ENCODE measurements around the gene TRIM65. TPM values are rescaled to one million over a fixed set of nuclear protein-coding genes. Genes with fewer than 3 reads are reported as not detected.
"Not testable (repeated sequence)": the region's sequence is repeated elsewhere in the genome, so short reads cannot be mapped to it uniquely, and the experiment has no call there.

The TRIM65 gene
- total RNA-seq, 2 donors from 2014 or later, result 27.5 to 28.1 TPM

- no peaks in the 10 kb centered on the region for H3K36me3 ChIP-seq
- 14% methylated on average over 8 of the region's 8 CpGs for WGBS
- H3K4me1 ChIP-seq (replicated peaks), result no peaks in the 10 kb centered on the region
- no peak overlapping the region for H3K4me3 ChIP-seq
- peak overlapping the region in 1 of 2 donors; percentile 27 for H3K27ac ChIP-seq
- DNase-seq (ENCODE audit: low spot score), result no peak
- H3K9me3 ChIP-seq, result no peaks in the 10 kb centered on the region
- H3K27me3 ChIP-seq (replicated peaks; ENCODE audit: insufficient read depth), result no peaks in the 10 kb centered on the region
- TF ChIP-seq POLR2A (IDR thresholded peaks at IDR 0.05), result no peak
- TF ChIP-seq POLR2AphosphoS5 (IDR thresholded peaks at IDR 0.05), result peak; percentile 32
- intact Hi-C loops (cut with DNase I), result no loop called here
These were observed 32.3 kb downstream of the TRIM65 start for GRCh38 chr17:75864448-75864871.

DNA sequence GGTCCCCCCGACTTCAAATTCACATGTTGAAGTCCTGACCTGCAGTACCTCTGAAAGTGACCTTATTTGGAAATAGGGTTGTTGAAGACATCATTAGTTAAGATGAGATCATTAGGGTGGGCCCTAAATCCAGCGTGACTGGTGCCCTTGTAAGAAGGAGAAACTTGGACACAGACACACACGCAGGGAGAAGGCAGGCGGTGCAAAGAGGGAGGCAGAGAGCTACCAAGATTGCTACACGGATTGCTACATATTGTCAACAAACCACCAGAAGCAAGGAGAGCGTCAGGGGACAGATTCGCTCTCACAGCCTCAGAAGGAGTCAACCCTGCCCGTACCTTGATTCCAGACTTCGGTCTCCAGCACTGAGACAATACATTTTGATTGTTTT is 34.8 kb downstream of the TRIM65 start:
- Histone ChIP-seq H3K9me3 (no peaks in the 10 kb centered on the region), H3K27ac (no peak overlapping the region), H3K4me1 (replicated peaks) (no peaks in the 10 kb centered on the region), H3K4me3 (no peak overlapping the region), H3K36me3 (no peaks in the 10 kb centered on the region), H3K27me3 (replicated peaks; ENCODE audit: insufficient read depth) (no peaks in the 10 kb centered on the region)
- TF ChIP-seq, protein P1, sequence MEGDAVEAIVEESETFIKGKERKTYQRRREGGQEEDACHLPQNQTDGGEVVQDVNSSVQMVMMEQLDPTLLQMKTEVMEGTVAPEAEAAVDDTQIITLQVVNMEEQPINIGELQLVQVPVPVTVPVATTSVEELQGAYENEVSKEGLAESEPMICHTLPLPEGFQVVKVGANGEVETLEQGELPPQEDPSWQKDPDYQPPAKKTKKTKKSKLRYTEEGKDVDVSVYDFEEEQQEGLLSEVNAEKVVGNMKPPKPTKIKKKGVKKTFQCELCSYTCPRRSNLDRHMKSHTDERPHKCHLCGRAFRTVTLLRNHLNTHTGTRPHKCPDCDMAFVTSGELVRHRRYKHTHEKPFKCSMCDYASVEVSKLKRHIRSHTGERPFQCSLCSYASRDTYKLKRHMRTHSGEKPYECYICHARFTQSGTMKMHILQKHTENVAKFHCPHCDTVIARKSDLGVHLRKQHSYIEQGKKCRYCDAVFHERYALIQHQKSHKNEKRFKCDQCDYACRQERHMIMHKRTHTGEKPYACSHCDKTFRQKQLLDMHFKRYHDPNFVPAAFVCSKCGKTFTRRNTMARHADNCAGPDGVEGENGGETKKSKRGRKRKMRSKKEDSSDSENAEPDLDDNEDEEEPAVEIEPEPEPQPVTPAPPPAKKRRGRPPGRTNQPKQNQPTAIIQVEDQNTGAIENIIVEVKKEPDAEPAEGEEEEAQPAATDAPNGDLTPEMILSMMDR (IDR thresholded peaks at IDR 0.05), result no peak
- TF ChIP-seq POLR2AphosphoS5 (IDR thresholded peaks at IDR 0.05) (no peak), POLR2A (IDR thresholded peaks at IDR 0.05) (no peak)
- intact Hi-C loops (cut with DNase I), result no loop called here
- 79% methylated on average over 9 of the region's 9 CpGs for WGBS
- DNase-seq (ENCODE audit: low spot score), result no peak

GRCh38 chr17:75859358-75859757 is 37.4 kb downstream of the TRIM65 start:
- intact Hi-C loops (cut with DNase I); H3K9me3 ChIP-seq; H3K4me1 ChIP-seq (replicated peaks); H3K36me3 ChIP-seq; H3K4me3 ChIP-seq; DNase-seq (ENCODE audit: low spot score); H3K27me3 ChIP-seq (replicated peaks; ENCODE audit: insufficient read depth): not testable (repeated sequence)
- 90% methylated on average over 10 of the region's 10 CpGs for WGBS
- peak overlapping the region in 1 of 2 donors; percentile 20 for H3K27ac ChIP-seq

- 2% methylated on average over 24 of the region's 24 CpGs for WGBS
- Histone ChIP-seq H3K4me1 (replicated peaks) (peaks cover 8% of the 10 kb centered on the region), H3K36me3 (peaks cover 0 to under 1% of the 10 kb centered on the region in 2 donors), H3K27me3 (replicated peaks; ENCODE audit: insufficient read depth) (no peaks in the 10 kb centered on the region), H3K27ac (peak overlapping the region; percentile 98), H3K9me3 (no peaks in the 10 kb centered on the region), H3K4me3 (peak overlapping the region; percentile 72 to 89)
- intact Hi-C loops (cut with DNase I), result loop anchor here (2.0 kb wide), 1 partner anchor 41 kb away; the partner anchor contains the start of gene TRIM65
- DNase-seq (ENCODE audit: low spot score), result no peak
- TF ChIP-seq POLR2AphosphoS5 (IDR thresholded peaks at IDR 0.05) (no peak), POLR2A (IDR thresholded peaks at IDR 0.05) (no peak)
- TF ChIP-seq, protein P1 (IDR thresholded peaks at IDR 0.05), result no peak
These were observed 40.5 kb downstream of the TRIM65 start for GRCh38 chr17:75856062-75856756.

DNA sequence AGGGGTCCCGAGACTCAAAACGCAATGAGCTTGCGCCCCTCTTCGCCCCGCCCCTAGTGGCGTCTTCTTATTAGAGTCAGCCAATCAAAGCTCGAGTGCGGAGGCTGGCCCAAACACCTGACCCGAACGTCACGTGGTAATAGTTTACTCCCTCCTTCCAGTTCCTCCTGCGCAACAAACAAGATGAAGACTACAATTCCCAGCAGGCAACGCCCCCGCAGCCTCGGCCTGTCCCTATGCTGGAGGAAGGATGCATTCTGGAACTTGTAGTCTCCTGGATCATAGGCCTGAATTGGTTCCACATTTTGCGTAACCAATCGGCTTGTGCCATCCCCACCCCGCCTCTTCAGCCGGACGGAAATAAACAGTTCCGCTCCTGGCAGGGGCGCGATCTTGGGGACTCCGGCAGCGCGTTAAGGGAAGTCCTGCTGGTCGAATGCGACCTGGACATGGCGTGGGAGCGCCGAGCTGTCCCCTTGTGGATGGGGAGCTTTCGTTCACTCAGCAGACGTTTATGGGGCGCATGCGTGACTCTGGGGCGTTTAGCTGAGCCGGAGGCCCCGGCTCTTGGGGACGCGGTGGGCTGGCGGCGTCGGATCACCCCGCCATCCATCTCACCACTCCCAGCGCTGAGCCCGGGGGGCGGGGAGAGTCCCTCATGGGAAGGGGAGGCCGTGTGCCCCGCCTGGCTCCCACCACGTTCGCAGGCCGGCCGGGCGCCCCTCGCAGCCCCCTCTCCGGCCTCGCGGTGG is 41.3 kb downstream of the TRIM65 start, which contains the start of gene WBP2:
Gene WBP2, minus strand, starts transcription at position 26 of the 752 bp plus-strand sequence. CDS start 38 bp downstream, outside the sequence.
- Histone ChIP-seq H3K4me1 (replicated peaks) (peaks cover 8% of the 10 kb centered on the region), H3K4me3 (peak within 1 kb of the TSS; percentile 72 to 89), H3K9me3 (no peaks in the 10 kb centered on the region), H3K36me3 (peaks cover 6 to 8% of the 10 kb centered on the region in 2 donors), H3K27me3 (replicated peaks; ENCODE audit: insufficient read depth) (no peaks in the 10 kb centered on the region), H3K27ac (peak within 1 kb of the TSS; percentile 98)
- intact Hi-C loops (cut with DNase I), result loop anchor here (2.0 kb wide), 3 partner anchors 17 to 71 kb away; partner anchors contain the start of genes TRIM65 and UNK
- peak; percentile 100 for DNase-seq (ENCODE audit: low spot score)
- TF ChIP-seq POLR2A (IDR thresholded peaks at IDR 0.05) (peak; percentile 99), POLR2AphosphoS5 (IDR thresholded peaks at IDR 0.05) (peak; percentile 100)
- TF ChIP-seq, protein P1 (IDR thresholded peaks at IDR 0.05), result peak; percentile 31 to 92 (median 50)
- under 1% methylated on average over 58 of the region's 58 CpGs for WGBS
